IMR-90 (cell line): ENCODE data around the gene UBE3B. TPM values are rescaled to one million over a fixed set of nuclear protein-coding genes. Genes with fewer than 3 reads are reported as not detected.

Experiments used
- ATAC-seq: fragments of 200-7000 bp; cut with Tn5 transposase; 2 replicates; pipeline ENCODE4 v1.9.1; 2020; ENCODE audit warnings: low read depth, mild to moderate bottlenecking, moderate library complexity
- BruUV-seq: library from RNA; stranded (reverse); fragments of 400-500 nt; replicated peaks from 2 replicates; lab custom pipeline; 2021; lab: Mats Ljungman, UMichigan
- CTCF ChIA-PET: fragments of 300-600 bp; formaldehyde crosslinking; extraction: SDS; loops from one replicate; lab custom pipeline; 2021; ENCODE audit warnings: antibody characterized with exemption; lab: Yijun Ruan, JAX
- POLR2A ChIA-PET: fragments of 300-600 bp; sonication (Branson Sonifier 250); formaldehyde crosslinking; loops from one replicate; lab custom pipeline; 2022; ENCODE audit warnings: antibody characterized with exemption; ENCODE audit not compliant: unreplicated experiment; lab: Charles Lee
- DNase-seq: peaks from one replicate; pipeline ENCODE4 v3.0.0; 2013
- H2AFZ ChIP-seq: replicated peaks from 2 replicates; pipeline ENCODE3; 2013; ENCODE audit warnings: low read length, mild to moderate bottlenecking; ENCODE audit not compliant: poor library complexity
- H2AK5ac ChIP-seq: 2 replicates; pipeline ENCODE4 v1.6.1; 2013; ENCODE audit warnings: low read depth, low read length, inconsistent platforms
- H2AK9ac ChIP-seq: replicated peaks from 2 replicates; pipeline ENCODE3; 2013; ENCODE audit warnings: mild to moderate bottlenecking, low read depth, low read length, moderate library complexity; ENCODE audit not compliant: poor library complexity
- H2BK120ac ChIP-seq: 2 replicates; pipeline ENCODE4 v1.6.1; 2013; ENCODE audit warnings: low read depth, low read length, inconsistent platforms
- H2BK15ac ChIP-seq: 3 replicates; pipeline ENCODE4 v1.6.1; 2013; ENCODE audit warnings: low read depth, low read length, inconsistent platforms
- H2BK20ac ChIP-seq: 2 replicates; pipeline ENCODE4 v1.6.1; 2013; ENCODE audit warnings: low read depth, mild to moderate bottlenecking, inconsistent platforms, low read length, moderate library complexity
- H2BK5ac ChIP-seq: 2 replicates; pipeline ENCODE4 v1.6.1; 2013; ENCODE audit warnings: mild to moderate bottlenecking, low read depth, low read length, inconsistent platforms; ENCODE audit not compliant: poor library complexity, severe bottlenecking
- H3K14ac ChIP-seq: replicated peaks from 2 replicates; pipeline ENCODE4 v1.6.1; 2013; ENCODE audit warnings: low read depth, low read length, inconsistent platforms
- H3K18ac ChIP-seq: 2 replicates; pipeline ENCODE4 v1.6.1; 2013; ENCODE audit warnings: low read depth, low read length, control low read depth
- H3K23ac ChIP-seq: 2 replicates; pipeline ENCODE4 v1.6.1; 2013; ENCODE audit warnings: low read depth, low read length, inconsistent platforms
- H3K27ac ChIP-seq: 2 replicates; pipeline ENCODE4 v1.5.1; 2013; ENCODE audit warnings: mild to moderate bottlenecking, control low read depth, low read length; ENCODE audit not compliant: insufficient read depth
- H3K27me3 ChIP-seq: 2 replicates; pipeline ENCODE4 v1.6.1; 2013; ENCODE audit warnings: low read length; ENCODE audit not compliant: control insufficient read depth, insufficient read depth
- H3K36me3 ChIP-seq: 2 replicates; pipeline ENCODE4 v1.6.1; 2013; ENCODE audit warnings: low read length, mixed read lengths; ENCODE audit not compliant: control insufficient read depth, insufficient read depth
- H3K4ac ChIP-seq: 2 replicates; pipeline ENCODE4 v1.6.1; 2013; ENCODE audit warnings: low read depth, low read length, inconsistent platforms
- H3K4me1 ChIP-seq: 2 replicates; pipeline ENCODE4 v1.6.1; 2013; ENCODE audit warnings: low read length, mixed read lengths; ENCODE audit not compliant: control insufficient read depth, insufficient read depth
- H3K4me2 ChIP-seq: 2 replicates; pipeline ENCODE4 v1.6.1; 2013; ENCODE audit warnings: low read depth, mild to moderate bottlenecking, control low read depth, low read length, moderate library complexity
- H3K4me3 ChIP-seq: 2 replicates; pipeline ENCODE4 v1.5.1; 2013; ENCODE audit warnings: low read depth, mild to moderate bottlenecking, control low read depth, low read length, moderate library complexity; ENCODE audit not compliant: insufficient read depth
- H3K56ac ChIP-seq: 2 replicates; pipeline ENCODE4 v1.6.1; 2013; ENCODE audit warnings: low read length, inconsistent platforms; ENCODE audit not compliant: insufficient read depth; ENCODE audit errors: extremely low read depth
- H3K79me1 ChIP-seq, 2 experiments: 2 replicates each; pipeline ENCODE4 v1.6.1; 2013; ENCODE audit warnings: low read length in 2 of 2, inconsistent platforms in 1 of 2, low read depth in 1 of 2
- H3K9ac ChIP-seq: 2 replicates; pipeline ENCODE4 v1.6.1; 2013; ENCODE audit warnings: low read depth, low read length, control low read depth
- H3K9me1 ChIP-seq: 2 replicates; pipeline ENCODE4 v1.6.1; 2013; ENCODE audit warnings: low read length, inconsistent platforms; ENCODE audit not compliant: insufficient read depth
- H3K9me3 ChIP-seq: 2 replicates; pipeline ENCODE4 v1.6.1; 2013; ENCODE audit warnings: low read length; ENCODE audit not compliant: control insufficient read depth, insufficient read depth
- H4K20me1 ChIP-seq: 2 replicates; pipeline ENCODE4 v1.6.1; 2013; ENCODE audit warnings: low read length, inconsistent platforms; ENCODE audit not compliant: insufficient read depth
- H4K5ac ChIP-seq: 2 replicates; pipeline ENCODE4 v1.6.1; 2013; ENCODE audit warnings: mild to moderate bottlenecking, low read depth, low read length, control low read depth
- H4K8ac ChIP-seq, 2 experiments: 2 replicates each; pipeline ENCODE4 v1.6.1; 2013; ENCODE audit warnings: low read depth in 2 of 2, low read length in 2 of 2, control low read depth in 1 of 2, inconsistent platforms in 1 of 2
- H4K91ac ChIP-seq: 2 replicates; pipeline ENCODE4 v1.6.1; 2013; ENCODE audit warnings: low read depth, low read length, inconsistent platforms; ENCODE audit not compliant: insufficient read depth
- BHLHE40 ChIP-seq: fragments of 150-350 bp; IDR thresholded peaks from 2 replicates; pipeline ENCODE4 v1.6.1; 2016; ENCODE audit warnings: mild to moderate bottlenecking, low read depth, low read length
- CEBPB ChIP-seq: IDR thresholded peaks from 2 replicates; pipeline ENCODE4 v1.6.1; 2012; ENCODE audit warnings: low read depth, low read length, improper control_type of control experiment
- CHD1 ChIP-seq: IDR thresholded peaks from 2 replicates; pipeline ENCODE4 v1.6.1; 2012; ENCODE audit warnings: low read depth, low read length, improper control_type of control experiment
- CTCF ChIP-seq: conservative IDR thresholded peaks from 2 replicates; pipeline ENCODE4 v1.5.1; 2012; ENCODE audit warnings: mild to moderate bottlenecking, low read depth, low read length, improper control_type of control experiment
- FOS ChIP-seq: fragments of 150-350 bp; IDR thresholded peaks from 2 replicates; pipeline ENCODE4 v1.6.1; 2016; ENCODE audit warnings: low read depth, low read length
- MAFK ChIP-seq: IDR thresholded peaks from 2 replicates; pipeline ENCODE4 v1.6.1; 2012; ENCODE audit warnings: low read depth, low read length, improper control_type of control experiment
- MAZ ChIP-seq: IDR thresholded peaks from 2 replicates; pipeline ENCODE4 v1.6.1; 2012; ENCODE audit warnings: low read depth, mild to moderate bottlenecking, low read length, improper control_type of control experiment, moderate library complexity, borderline replicate concordance
- MXI1 ChIP-seq: IDR thresholded peaks from 2 replicates; pipeline ENCODE4 v1.6.1; 2012; ENCODE audit warnings: low read depth, mild to moderate bottlenecking, low read length, moderate library complexity, borderline replicate concordance
- NFE2L2 ChIP-seq: fragments of 150-350 bp; IDR thresholded peaks from 2 replicates; pipeline ENCODE4 v1.6.1; 2016; ENCODE audit warnings: low read depth, mild to moderate bottlenecking, low read length
- POLR2A ChIP-seq: IDR thresholded peaks from 2 replicates; pipeline ENCODE4 v1.6.1; 2012; ENCODE audit warnings: mild to moderate bottlenecking, low read depth, low read length
- RAD21 ChIP-seq: IDR thresholded peaks from 2 replicates; pipeline ENCODE4 v1.6.1; 2012; ENCODE audit warnings: low read length, improper control_type of control experiment
- RCOR1 ChIP-seq: IDR thresholded peaks from 2 replicates; pipeline ENCODE4 v1.6.1; 2012; ENCODE audit warnings: mild to moderate bottlenecking, low read length, improper control_type of control experiment; ENCODE audit not compliant: insufficient replicate concordance
- RFX5 ChIP-seq: IDR thresholded peaks from 2 replicates; pipeline ENCODE4 v1.8.0; 2012; ENCODE audit warnings: low read depth, mild to moderate bottlenecking, low read length, moderate library complexity
- SMC3 ChIP-seq: fragments of 150-350 bp; IDR thresholded peaks from 2 replicates; pipeline ENCODE4 v1.6.1; 2016; ENCODE audit warnings: low read depth, mild to moderate bottlenecking, antibody characterized with exemption, low read length, moderate library complexity
- WGBS, 2 experiments: methylation state at CpG; one replicate each; pipeline versions ENCODE4 v1.1.5 to v1.1.7; 2013; ENCODE audit warnings: missing lambda C conversion rate in 2 of 2; ENCODE audit not compliant: insufficient read length in 1 of 2; ENCODE audit errors: extremely low coverage in 2 of 2; 5-methylcytosine and 5-hydroxymethylcytosine counted together
- dilution Hi-C: fragments of 300-500 bp; cut with HindIII; formaldehyde crosslinking; loops from one replicate; pipeline ENCODE4 v1.14.3; 2018; ENCODE audit warnings: low sequenced_read_pairs; ENCODE audit not compliant: unreplicated experiment
- in situ Hi-C: fragments of 300-500 bp; cut with MboI; formaldehyde crosslinking; loops from 3 replicates; pipeline ENCODE4 v1.14.3; 2019; ENCODE audit warnings: low sequenced_read_pairs, inconsistent platforms, mixed read lengths
- intact Hi-C: fragments of 100-400 bp; cut with micrococcal nuclease; formaldehyde crosslinking; loops from 2 replicates; pipeline ENCODE4 v1.10.0; 2022
- polyA plus RNA-seq, 3 experiments: library from polyadenylated mRNA; depleted of rRNA; stranded (reverse); fragments of >200 nt; gene quantifications; 2 replicates each; pipeline ENCODE4 v1.2.3, GENCODE V29; 2012; ENCODE audit warnings: low replicate concordance in 1 of 3
- total RNA-seq: library from RNA; depleted of rRNA; stranded (reverse); fragments of >200 nt; gene quantifications from 2 replicates; pipeline ENCODE4 v1.2.3, GENCODE V29; 2012
- TF ChIP-seq, protein P1 (sequence below): fragments of 150-350 bp; IDR thresholded peaks from 2 replicates; pipeline ENCODE4 v1.6.1; 2016; ENCODE audit warnings: low read depth, mild to moderate bottlenecking, low read length, moderate library complexity, borderline replicate concordance
- TF ChIP-seq, protein P2 (sequence below): fragments of 150-350 bp; IDR thresholded peaks from 2 replicates; pipeline ENCODE4 v1.6.1; 2017; ENCODE audit warnings: mild to moderate bottlenecking, antibody characterized with exemption, low read length, low read depth

Gene UBE3B
- total and polyA plus RNA-seq, 2 of the 4 experiments (the other 2 are of a cell fraction) = 18.8 to 24.9 TPM

GRCh38 chr12:109562871-109563270 is 85.4 kb downstream of the UBE3B start:
- H4K5ac ChIP-seq = no peak overlapping the region
- H3K4me2 ChIP-seq = no peak overlapping the region
- H3K23ac ChIP-seq = no peak overlapping the region
- H2AK9ac ChIP-seq = no peak overlapping the region
- H3K14ac ChIP-seq = no peak overlapping the region
- H3K4me1 ChIP-seq = no peaks in the 10 kb centered on the region
- no peak overlapping the region for H3K4ac ChIP-seq
- CTCF ChIA-PET = no interaction called here
- no peak overlapping the region for H3K4me3 ChIP-seq
- H4K91ac ChIP-seq = no peak overlapping the region
- no CpG with 5 or more reads among the region's 4 CpGs for WGBS, 2 experiments
- H3K9me3 ChIP-seq = 0 out of 2 replicates have a peak, but pooled peaks cover 2% of the 10 kb centered on the region
- H4K20me1 ChIP-seq = no peaks in the 10 kb centered on the region
- no TSS peak for BruUV-seq
- no peak overlapping the region for H3K56ac ChIP-seq
- no peak for TF ChIP-seq SMC3
- TF ChIP-seq CTCF = no peak
- no peak for TF ChIP-seq CHD1
- TF ChIP-seq FOS = no peak
- TF ChIP-seq, protein P1, sequence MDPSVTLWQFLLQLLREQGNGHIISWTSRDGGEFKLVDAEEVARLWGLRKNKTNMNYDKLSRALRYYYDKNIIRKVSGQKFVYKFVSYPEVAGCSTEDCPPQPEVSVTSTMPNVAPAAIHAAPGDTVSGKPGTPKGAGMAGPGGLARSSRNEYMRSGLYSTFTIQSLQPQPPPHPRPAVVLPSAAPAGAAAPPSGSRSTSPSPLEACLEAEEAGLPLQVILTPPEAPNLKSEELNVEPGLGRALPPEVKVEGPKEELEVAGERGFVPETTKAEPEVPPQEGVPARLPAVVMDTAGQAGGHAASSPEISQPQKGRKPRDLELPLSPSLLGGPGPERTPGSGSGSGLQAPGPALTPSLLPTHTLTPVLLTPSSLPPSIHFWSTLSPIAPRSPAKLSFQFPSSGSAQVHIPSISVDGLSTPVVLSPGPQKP = no peak
- no peak for TF ChIP-seq MAFK
- no peak for TF ChIP-seq RFX5
- no peak for TF ChIP-seq POLR2A
- no peak for TF ChIP-seq BHLHE40
- no peak for TF ChIP-seq NFE2L2
- no peak for TF ChIP-seq RAD21
- TF ChIP-seq, protein P2, sequence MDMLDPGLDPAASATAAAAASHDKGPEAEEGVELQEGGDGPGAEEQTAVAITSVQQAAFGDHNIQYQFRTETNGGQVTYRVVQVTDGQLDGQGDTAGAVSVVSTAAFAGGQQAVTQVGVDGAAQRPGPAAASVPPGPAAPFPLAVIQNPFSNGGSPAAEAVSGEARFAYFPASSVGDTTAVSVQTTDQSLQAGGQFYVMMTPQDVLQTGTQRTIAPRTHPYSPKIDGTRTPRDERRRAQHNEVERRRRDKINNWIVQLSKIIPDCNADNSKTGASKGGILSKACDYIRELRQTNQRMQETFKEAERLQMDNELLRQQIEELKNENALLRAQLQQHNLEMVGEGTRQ = no peak
- no peak for TF ChIP-seq MXI1
- TF ChIP-seq MAZ = no peak
- no peak for TF ChIP-seq CEBPB
- TF ChIP-seq RCOR1 = no peak
- H3K27ac ChIP-seq = no peak overlapping the region
- intact Hi-C loops = no loop called here
- no peaks in the 10 kb centered on the region for H3K27me3 ChIP-seq
- H2BK120ac ChIP-seq = no peak overlapping the region
- no peak overlapping the region for H2BK20ac ChIP-seq
- no peaks in the 10 kb centered on the region for H3K9me1 ChIP-seq
- DNase-seq (no peak), ATAC-seq (no peak)
- no peaks in the 10 kb centered on the region for H3K79me1 ChIP-seq
- H4K8ac ChIP-seq = no peak overlapping the region
- POLR2A ChIA-PET = no interaction called here
- in situ Hi-C loops = no loop called here
- no peak overlapping the region for H2BK5ac ChIP-seq
- H2AK5ac ChIP-seq = no peak overlapping the region
- dilution Hi-C loops = no loop called here
- H3K18ac ChIP-seq = no peak overlapping the region
- H3K9ac ChIP-seq = no peak overlapping the region
- no peak overlapping the region for H2BK15ac ChIP-seq
- peaks cover 1% of the 10 kb centered on the region; the same call in 1 of the 2 replicates for H3K36me3 ChIP-seq
- H2AFZ ChIP-seq = no peak overlapping the region
